ENCODE measurements around the gene MCRIP1. TPM values are rescaled to one million over a fixed set of nuclear protein-coding genes. Genes with fewer than 3 reads are reported as not detected.
"Not testable (repeated sequence)": the region's sequence is repeated elsewhere in the genome, so short reads cannot be mapped to it uniquely, and the experiment has no call there.

The MCRIP1 gene
- polyA plus RNA-seq, 1 of the 3 experiments (the other 2 are of a cell fraction), result 156 TPM

GRCh38 chr17:81841866-81842265 is 8.8 kb upstream of the MCRIP1 start:
- Histone ChIP-seq H3K27ac (ENCODE audit: low read depth in 2 of 2, low read length in 1 of 2) (no peak overlapping the region), H3K4me1 (ENCODE audit: control insufficient read depth in 1 of 2, insufficient read depth in 2 of 2, low read depth in 1 of 2, low read length in 1 of 2) (no peaks in the 10 kb centered on the region), H3K4me3 (ENCODE audit: low read depth in 2 of 2, low read length in 1 of 2) (no peak overlapping the region), H3K79me2 (ENCODE audit: insufficient read depth) (no peaks in the 10 kb centered on the region; the same call in 1 of the 2 replicates), H3K4me2 (no peak overlapping the region), H3K9ac (no peak overlapping the region), H2AFZ (ENCODE audit: low read depth) (no peak overlapping the region), H3F3A (replicated peaks; ENCODE audit: insufficient read depth) (peaks cover 34% of the 10 kb centered on the region), H3K27me3 (ENCODE audit: insufficient read depth) (no peaks in the 10 kb centered on the region), H3K9me2 (no peaks in the 10 kb centered on the region), H4K20me1 (ENCODE audit: insufficient read depth) (no peaks in the 10 kb centered on the region; the same call in 1 of the 2 replicates), H3K9me3 (no peaks in the 10 kb centered on the region), H3K36me3 (replicated peaks in 1 of 2; ENCODE audit: control insufficient read depth in 1 of 2, insufficient read depth in 2 of 2, low read length in 1 of 2) (peaks cover 27 to 43% of the 10 kb centered on the region in 2 experiments)
- DNase-seq, result no peak
- TF ChIP-seq POLR2AphosphoS5 (IDR thresholded peaks at IDR 0.05; ENCODE audit: low read depth, low read length) (peak; percentile 22; the same call in 1 of the 2 replicates), SMC3 (IDR thresholded peaks at IDR 0.05; ENCODE audit: low read depth, low read length) (no peak)
- 92% methylated on average over 15 of the region's 15 CpGs for WGBS (ENCODE audit: low lambda C conversion rate)
- ChIA-PET CTCF (interaction anchor here (0.6 to 2.6 kb wide), 6 partner anchors 8 to 385 kb away, joined by 3 to 11 read pairs (median 4); partner anchors contain the start of gene MCRIP1), POLR2A (interaction anchor here (1.1 to 1.2 kb wide), 2 partner anchors 9 to 22 kb away, joined by 3 to 6 read pairs; partner anchors contain the start of gene MCRIP1)

DNA sequence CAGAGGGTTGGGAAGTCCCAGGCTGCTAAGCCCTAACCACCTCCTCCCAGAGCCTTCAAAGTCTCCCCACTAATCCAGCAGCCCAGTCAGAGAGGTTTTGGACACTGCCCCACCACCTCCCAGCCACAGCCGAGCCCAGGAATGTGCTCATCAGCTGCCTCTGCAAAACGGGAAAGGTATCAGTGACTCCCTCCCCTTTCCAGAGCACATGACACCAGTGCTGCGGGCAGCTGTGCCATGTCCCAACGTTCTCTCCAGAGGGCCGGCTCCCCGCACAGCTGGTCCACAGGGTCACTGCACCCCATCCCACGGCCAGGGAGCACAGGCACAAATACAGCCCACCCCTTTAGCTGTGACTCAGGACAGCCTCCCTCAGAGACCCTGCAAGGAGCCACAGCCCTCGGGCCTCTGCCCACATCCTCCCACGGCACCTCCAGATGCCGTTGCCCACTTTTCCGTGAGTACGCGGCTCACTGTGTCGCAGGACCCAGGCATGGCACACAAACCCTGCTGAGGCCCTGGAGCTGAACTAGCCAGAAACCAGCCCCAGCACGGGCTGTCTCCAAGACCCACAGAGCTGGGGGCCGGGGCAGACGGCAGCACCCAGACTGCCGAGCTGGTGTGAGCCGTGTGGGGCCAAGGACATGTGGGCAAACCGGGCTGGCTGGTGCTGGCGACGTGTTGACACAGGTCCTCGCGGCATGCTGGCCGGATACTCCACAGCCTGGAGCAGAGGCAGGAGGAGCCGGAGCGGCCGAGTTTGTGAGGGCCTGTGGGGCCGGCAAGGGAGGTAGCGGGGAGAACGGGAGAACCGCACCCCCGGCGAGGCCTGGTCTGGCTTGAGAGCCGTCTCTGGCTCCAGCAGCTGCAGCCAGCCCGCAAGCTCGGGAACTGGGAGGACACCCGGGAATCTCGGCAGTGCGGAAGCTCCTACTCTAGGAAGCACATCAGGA is 8.0 kb upstream of the MCRIP1 start:
- Histone ChIP-seq H3K36me3 (replicated peaks in 1 of 2; ENCODE audit: control insufficient read depth in 1 of 2, insufficient read depth in 2 of 2, low read length in 1 of 2) (peaks cover 20 to 35% of the 10 kb centered on the region in 2 experiments), H4K20me1 (ENCODE audit: insufficient read depth) (no peaks in the 10 kb centered on the region; the same call in 1 of the 2 replicates), H3K27ac (ENCODE audit: low read depth in 2 of 2, low read length in 1 of 2) (no peak overlapping the region), H3K79me2 (ENCODE audit: insufficient read depth) (no peaks in the 10 kb centered on the region; the same call in 1 of the 2 replicates), H3K9me2 (no peaks in the 10 kb centered on the region), H3F3A (replicated peaks; ENCODE audit: insufficient read depth) (peaks cover 34% of the 10 kb centered on the region), H3K27me3 (ENCODE audit: insufficient read depth) (no peaks in the 10 kb centered on the region), H3K9ac (no peak overlapping the region), H3K4me2 (no peak overlapping the region), H3K4me3 (ENCODE audit: low read depth in 2 of 2, low read length in 1 of 2) (no peak overlapping the region), H3K4me1 (ENCODE audit: control insufficient read depth in 1 of 2, insufficient read depth in 2 of 2, low read depth in 1 of 2, low read length in 1 of 2) (no peaks in the 10 kb centered on the region), H2AFZ (ENCODE audit: low read depth) (no peak overlapping the region), H3K9me3 (no peaks in the 10 kb centered on the region)
- ChIA-PET CTCF (interaction anchor here (0.7 to 3.4 kb wide), 5 partner anchors 8 to 106 kb away, joined by 3 to 11 read pairs (median 5); partner anchors contain the start of gene MCRIP1), POLR2A (interaction anchor here (0.6 to 1.2 kb wide), 4 partner anchors 8 to 82 kb away, joined by 3 to 6 read pairs (median 3); partner anchors contain the start of gene MCRIP1)
- TF ChIP-seq RFX5 (IDR thresholded peaks at IDR 0.05; ENCODE audit: low read length), result no peak
- TF ChIP-seq CTCF (IDR thresholded peaks at IDR 0.05), result no peak
- TF ChIP-seq SIN3A (IDR thresholded peaks at IDR 0.05; ENCODE audit: borderline replicate concordance, low read depth, low read length), result no peak
- TF ChIP-seq YY1 (IDR thresholded peaks at IDR 0.05; ENCODE audit: low read depth), result no peak
- 87% methylated on average over 38 of the region's 40 CpGs for WGBS (ENCODE audit: low lambda C conversion rate)
- DNase-seq, result no peak

- H3K27ac ChIP-seq (ENCODE audit: low read depth in 2 of 2, low read length in 1 of 2); H3K79me2 ChIP-seq (ENCODE audit: insufficient read depth); H2AFZ ChIP-seq (ENCODE audit: low read depth); POLR2A ChIA-PET; H3K4me2 ChIP-seq; H3K9me3 ChIP-seq; DNase-seq; H3K27me3 ChIP-seq (ENCODE audit: insufficient read depth); H3K4me1 ChIP-seq (ENCODE audit: control insufficient read depth in 1 of 2, insufficient read depth in 2 of 2, low read depth in 1 of 2, low read length in 1 of 2); H3K4me3 ChIP-seq (ENCODE audit: low read depth in 2 of 2, low read length in 1 of 2); H4K20me1 ChIP-seq (ENCODE audit: insufficient read depth); H3K9me2 ChIP-seq; H3K9ac ChIP-seq: not testable (repeated sequence)
- 82% methylated on average over 5 of the region's 5 CpGs for WGBS (ENCODE audit: low lambda C conversion rate)
- Histone ChIP-seq H3F3A (replicated peaks; ENCODE audit: insufficient read depth) (peaks cover 24% of the 10 kb centered on the region), H3K36me3 (replicated peaks in 1 of 2; ENCODE audit: control insufficient read depth in 1 of 2, insufficient read depth in 2 of 2, low read length in 1 of 2) (peaks cover 9 to 25% of the 10 kb centered on the region in 2 experiments)
- CTCF ChIA-PET, result interaction anchor here (1.2 to 3.4 kb wide), 4 partner anchors 8 to 105 kb away, joined by 3 to 8 read pairs (median 4); no protein-coding TSS in a partner anchor
Observed at GRCh38 chr17:81840059-81840458, 7.0 kb upstream of the MCRIP1 start.
